Spleen (tissue), 11 donors: Measurements from ENCODE around the gene CLDN6. TPM values are rescaled to one million over a fixed set of nuclear protein-coding genes. Genes with fewer than 3 reads are reported as not detected.

ENCODE experiments used
- DNase-seq: peaks from one replicate; pipeline ENCODE4 v3.0.0-alpha.2; 2020
- H3K27ac ChIP-seq, 8 donors: fragments of 200-600 bp; sonication (generic) in 7 of 8; 1 replicate in 4 of 8; 2 replicates in 4 of 8; pipeline versions ENCODE4 v1.5.0 to v1.8.0; 2016 to 2021; ENCODE audit warnings: inconsistent platforms in 4 of 8, mild to moderate bottlenecking in 4 of 8, moderate library complexity in 1 of 8
- H3K27me3 ChIP-seq, 7 donors: fragments of 200-600 bp; sonication (generic) in 6 of 7; replicated peaks in 1 of 7; 1 replicate in 4 of 7; 2 replicates in 3 of 7; pipeline versions ENCODE4 v1.5.0 to v1.8.0; 2016 to 2021; ENCODE audit warnings: inconsistent platforms in 3 of 7, mild to moderate bottlenecking in 1 of 7
- H3K36me3 ChIP-seq, 6 donors: fragments of 200-600 bp; sonication (generic) in 5 of 6; 1 replicate in 4 of 6; 2 replicates in 2 of 6; pipeline versions ENCODE4 v1.5.0 to v1.8.0; 2016 to 2021; ENCODE audit warnings: inconsistent platforms in 2 of 6
- H3K4me1 ChIP-seq, 6 donors: fragments of 200-600 bp; sonication (generic) in 5 of 6; 1 replicate in 3 of 6; 2 replicates in 3 of 6; pipeline versions ENCODE4 v1.5.0 to v1.8.0; 2016 to 2021; ENCODE audit warnings: inconsistent platforms in 3 of 6
- H3K4me3 ChIP-seq, 8 donors: fragments of 200-600 bp; sonication (generic) in 7 of 8; 1 replicate in 4 of 8; 2 replicates in 4 of 8; pipeline versions ENCODE4 v1.5.0 to v1.8.0; 2016 to 2021; ENCODE audit warnings: inconsistent platforms in 4 of 8, mild to moderate bottlenecking in 4 of 8, moderate library complexity in 2 of 8
- H3K9me3 ChIP-seq, 8 donors: fragments of 200-600 bp; sonication (generic) in 7 of 8; 1 replicate in 4 of 8; 2 replicates in 4 of 8; pipeline versions ENCODE4 v1.5.0 to v1.8.0; 2016 to 2021; ENCODE audit warnings: inconsistent platforms in 4 of 8
- CTCF ChIP-seq, 11 experiments: fragments of 200-600 bp in 7 of 11; fragments of 450-650 bp in 4 of 11; sonication (generic) in 4 of 11; IDR thresholded peaks in 8 of 11; conservative IDR thresholded peaks in 3 of 11; 1 replicate in 7 of 11; 2 replicates in 4 of 11; pipeline versions ENCODE4 v1.4.0 to v1.8.0; 2016 to 2021; ENCODE audit warnings: antibody characterized with exemption in 11 of 11, inconsistent platforms in 4 of 11, mild to moderate bottlenecking in 1 of 11
- POLR2A ChIP-seq, 3 donors: fragments of 450-650 bp; IDR thresholded peaks; one replicate each; pipeline ENCODE4 v1.5.1; 2017; ENCODE audit warnings: antibody characterized with exemption in 3 of 3, mild to moderate bottlenecking in 1 of 3
- POLR2AphosphoS5 ChIP-seq, 3 donors: sonication (generic); formaldehyde crosslinking; IDR thresholded peaks; one replicate each; pipeline ENCODE4 v1.5.1; 2017; ENCODE audit warnings: antibody characterized with exemption in 3 of 3
- WGBS, 5 donors: extraction: QIAGEN DNeasy Blood & Tissue Kit in 3 of 5; methylation state at CpG; one replicate each; pipeline versions ENCODE4 v1.1.5 to v1.1.7; 2013 to 2018; 5-methylcytosine and 5-hydroxymethylcytosine counted together
- intact Hi-C: fragments of 100-400 bp; cut with DNase I; formaldehyde crosslinking; loops from one replicate; pipeline ENCODE4 v1.15.0; 2023; ENCODE audit warnings: low total_unique reads
- polyA plus RNA-seq, 3 donors: library from polyadenylated mRNA; stranded (reverse); fragments of 200-250 nt; gene quantifications; one replicate each; pipeline ENCODE4 v1.2.1, GENCODE V29; 2013
- total RNA-seq, 7 donors: library from RNA; depleted of rRNA in 3 of 7; stranded (reverse); fragments of >200 nt in 3 of 7; fragmentation: NEBNext Ultra II Directional in 4 of 7; extraction: Animal tissue kit (Norgen Biotek cat#: 25700) in 4 of 7; gene quantifications; one replicate each; pipeline versions ENCODE4 v1.1.0 to v1.2.1, GENCODE V29; 2016 to 2021
- donor health status: healthy with polysubstance abuse.
- donor health status: DM: no; HTN: no; CAD: no; lungs with moderate emphysema.
- donor health status: DM: no; HTN: no; CAD: no.
- donor health status: Bipolar disorder and iron deficiency.
- donor health status: healthy.
- donor health status: DM: no; HTN: no; CAD: no.
- donor health status: DM: yes; HTN: yes; CAD: no.

Gene CLDN6
- total and polyA plus RNA-seq, 10 donors, result not detected

- intact Hi-C loops, result no loop called here
- WGBS, 5 donors, result 60 to 87% (median 77%) methylated on average over 8 to 20 of the region's 20 CpGs
Measured at GRCh38 chr16:3017344-3017743, 639 bp downstream of the CLDN6 start.

GRCh38 chr16:3015865-3016521, 2.0 kb downstream of the CLDN6 start:
- intact Hi-C loops, result no loop called here
- 77 to 92% (median 87%) methylated on average over 7 to 13 of the region's 13 CpGs for WGBS, 5 donors
- no peak for DNase-seq
- no peak for TF ChIP-seq POLR2AphosphoS5 (IDR thresholded peaks at IDR 0.05)
- no peak for TF ChIP-seq CTCF (IDR thresholded peaks at IDR 0.05 in 8 of 11, conservative IDR thresholded peaks at IDR 0.05 in 3 of 11)
- no peak for TF ChIP-seq POLR2A (IDR thresholded peaks at IDR 0.05)
- no peaks in the 10 kb centered on the region for H3K9me3 ChIP-seq
- no peak overlapping the region for H3K27ac ChIP-seq
- H3K36me3 ChIP-seq, result no peaks in the 10 kb centered on the region
- H3K27me3 ChIP-seq, result peaks cover 0 to 79% (median 40%) of the 10 kb centered on the region in 7 donors
- H3K4me3 ChIP-seq, result no peak overlapping the region
- H3K4me1 ChIP-seq, result peaks cover 11 to 47% (median 30%) of the 10 kb centered on the region in 6 donors

More at GRCh38 chr16:3017344-3017743, 639 bp downstream of the CLDN6 start:
- Histone ChIP-seq H3K27ac (no peak overlapping the region), H3K36me3 (no peaks in the 10 kb centered on the region), H3K4me3 (no peak overlapping the region), H3K4me1 (peaks cover 23 to 55% (median 43%) of the 10 kb centered on the region in 6 donors), H3K9me3 (no peaks in the 10 kb centered on the region), H3K27me3 (peaks cover 0 to 69% (median 32%) of the 10 kb centered on the region in 7 donors)
- no peak for DNase-seq
- TF ChIP-seq POLR2AphosphoS5 (IDR thresholded peaks at IDR 0.05) (no peak), POLR2A (IDR thresholded peaks at IDR 0.05) (no peak), CTCF (IDR thresholded peaks at IDR 0.05 in 8 of 11, conservative IDR thresholded peaks at IDR 0.05 in 3 of 11) (no peak)

GRCh38 chr16:3014971-3015370, 3.0 kb downstream of the CLDN6 start:
- Histone ChIP-seq H3K4me1 (peaks cover 7 to 41% (median 21%) of the 10 kb centered on the region in 6 donors), H3K9me3 (no peaks in the 10 kb centered on the region), H3K27me3 (peaks cover 0 to 86% (median 40%) of the 10 kb centered on the region in 7 donors), H3K4me3 (no peak overlapping the region), H3K27ac (no peak overlapping the region), H3K36me3 (no peaks in the 10 kb centered on the region)
- DNase-seq, result no peak
- TF ChIP-seq POLR2AphosphoS5 (IDR thresholded peaks at IDR 0.05), result no peak
- TF ChIP-seq POLR2A (IDR thresholded peaks at IDR 0.05), result no peak
- no peak for TF ChIP-seq CTCF (IDR thresholded peaks at IDR 0.05 in 8 of 11, conservative IDR thresholded peaks at IDR 0.05 in 3 of 11)
- intact Hi-C loops, result no loop called here
- WGBS, 5 donors, result 86 to 95% (median 89%) methylated on average over 6 of the region's 6 CpGs

GRCh38 chr16:3013998-3014690, 3.8 kb downstream of the CLDN6 start:
- Histone ChIP-seq H3K4me3 (no peak overlapping the region), H3K36me3 (no peaks in the 10 kb centered on the region), H3K27me3 (peaks cover 0 to 92% (median 40%) of the 10 kb centered on the region in 7 donors), H3K27ac (no peak overlapping the region), H3K9me3 (no peaks in the 10 kb centered on the region), H3K4me1 (peaks cover 0 to 41% (median 16%) of the 10 kb centered on the region in 6 donors)
- intact Hi-C loops, result no loop called here
- TF ChIP-seq POLR2AphosphoS5 (IDR thresholded peaks at IDR 0.05), result no peak
- TF ChIP-seq CTCF (IDR thresholded peaks at IDR 0.05 in 8 of 11, conservative IDR thresholded peaks at IDR 0.05 in 3 of 11), result no peak
- 60 to 72% (median 68%) methylated on average over 4 to 12 of the region's 12 CpGs for WGBS, 5 donors
- no peak for DNase-seq
